Measurements from ENCODE around the gene GPC3.
"Not testable (repeated sequence)": the region's sequence is repeated elsewhere in the genome, so short reads cannot be mapped to it uniquely, and the experiment has no call there.

Gene GPC3

DNA sequence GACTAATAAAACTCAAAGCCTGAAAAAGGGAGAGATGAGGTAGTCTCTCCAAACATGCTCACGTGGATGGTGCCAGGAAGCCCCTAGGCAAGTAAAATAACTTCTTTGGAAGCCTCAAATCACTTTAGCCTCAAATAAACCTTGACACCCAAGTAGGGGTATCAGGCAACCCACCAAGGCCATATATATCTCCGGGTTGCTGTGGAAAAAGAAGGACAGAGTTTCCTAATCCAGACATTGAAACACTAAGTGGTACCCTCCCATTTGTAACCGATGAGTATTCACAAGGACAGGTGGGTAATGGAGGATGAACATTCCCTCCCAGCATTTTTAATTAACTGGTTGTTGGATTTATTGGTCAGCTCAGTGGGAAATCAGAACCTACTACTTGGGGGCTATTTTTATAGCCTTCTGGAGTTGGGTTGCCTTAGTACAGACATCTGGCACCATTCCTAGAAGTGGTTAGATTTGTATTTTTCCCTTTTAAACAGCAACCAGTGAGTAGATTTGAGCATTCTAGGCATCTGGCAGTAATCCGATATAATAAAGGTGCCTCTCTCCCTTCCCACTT, 87.7 kb downstream of the GPC3 start:
- Histone ChIP-seq H3K4me3 (ENCODE audit: low read length) (no peak overlapping the region), H3K9ac (ENCODE audit: low read length) (no peak overlapping the region), H3K4me1 (ENCODE audit: control insufficient read depth, insufficient read depth, low read length) (no peaks in the 10 kb centered on the region), H3K9me3 (ENCODE audit: control insufficient read depth, low read length) (no peaks in the 10 kb centered on the region), H3K36me3 (ENCODE audit: control insufficient read depth, insufficient read depth, low read length) (no peaks in the 10 kb centered on the region), H3K27me3 (ENCODE audit: control insufficient read depth, insufficient read depth, low read length) (no peaks in the 10 kb centered on the region)

DNA sequence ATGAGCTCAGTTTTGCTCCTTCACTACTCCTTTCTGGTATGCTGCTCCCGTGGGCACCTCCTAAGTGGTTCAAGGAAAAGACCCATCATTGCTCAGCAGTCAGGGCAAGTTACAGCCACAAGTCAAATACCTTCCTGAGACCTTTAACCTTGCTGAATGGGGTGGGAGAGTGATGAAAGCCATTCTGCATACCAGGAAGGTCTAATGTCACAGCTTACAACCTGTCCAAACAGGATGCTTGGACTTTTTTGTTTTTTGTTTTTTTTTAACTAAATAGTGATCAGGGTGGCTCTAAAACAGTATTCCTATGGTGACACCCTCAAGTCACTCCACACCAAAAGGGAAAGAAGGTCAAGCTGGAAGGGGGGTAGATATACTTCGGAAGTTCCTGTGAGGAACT, 93.1 kb downstream of the GPC3 start:
- Histone ChIP-seq H3K4me3 (ENCODE audit: low read length) (no peak overlapping the region), H3K27me3 (ENCODE audit: control insufficient read depth, insufficient read depth, low read length) (no peaks in the 10 kb centered on the region), H3K9me3 (ENCODE audit: control insufficient read depth, low read length) (no peaks in the 10 kb centered on the region), H3K9ac (ENCODE audit: low read length) (no peak overlapping the region), H3K36me3 (ENCODE audit: control insufficient read depth, insufficient read depth, low read length) (no peaks in the 10 kb centered on the region), H3K4me1 (ENCODE audit: control insufficient read depth, insufficient read depth, low read length) (no peaks in the 10 kb centered on the region)

DNA sequence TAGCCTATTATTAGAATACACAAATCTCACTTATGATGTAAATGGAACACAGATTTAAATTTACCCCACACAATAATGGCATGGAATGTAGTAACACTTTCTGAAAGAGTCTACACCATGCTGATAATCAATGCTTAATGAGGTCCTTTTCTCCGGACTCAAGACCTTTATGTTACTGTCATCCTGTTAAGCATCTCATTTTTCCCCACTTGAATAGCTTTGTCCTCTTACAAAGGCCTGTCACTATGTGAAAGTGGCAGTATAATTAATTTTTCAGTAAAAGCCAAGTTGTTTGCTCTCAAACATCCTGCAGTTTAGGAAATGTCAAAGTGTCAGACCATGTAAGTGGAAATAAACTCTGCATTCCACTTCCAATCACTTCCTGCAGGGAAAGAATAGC, 96.4 kb downstream of the GPC3 start:
- Histone ChIP-seq H3K36me3 (ENCODE audit: control insufficient read depth, insufficient read depth, low read length) (no peaks in the 10 kb centered on the region), H3K27me3 (ENCODE audit: control insufficient read depth, insufficient read depth, low read length) (no peaks in the 10 kb centered on the region), H3K9ac (ENCODE audit: low read length) (no peak overlapping the region), H3K9me3 (ENCODE audit: control insufficient read depth, low read length) (no peaks in the 10 kb centered on the region), H3K4me1 (ENCODE audit: control insufficient read depth, insufficient read depth, low read length) (no peaks in the 10 kb centered on the region), H3K4me3 (ENCODE audit: low read length) (no peak overlapping the region)

DNA sequence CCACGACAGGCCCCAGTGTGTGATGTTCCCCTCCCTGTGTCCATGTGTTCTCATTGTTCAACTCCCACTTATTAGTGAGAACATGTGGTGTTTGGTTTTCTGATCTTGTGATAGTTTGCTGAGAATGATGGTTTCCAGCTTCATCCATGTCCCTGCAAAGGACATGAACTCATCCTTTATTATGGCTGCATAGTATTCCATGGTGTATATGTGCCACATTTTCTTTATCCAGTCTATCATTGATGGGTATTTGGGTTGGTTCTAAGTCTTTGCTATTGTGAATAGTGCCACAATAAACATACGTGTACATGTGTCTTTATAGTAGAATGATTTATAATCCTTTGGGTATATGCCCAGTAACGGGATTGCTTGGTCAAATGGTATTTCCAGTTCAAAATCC, 97.3 kb downstream of the GPC3 start:
- not testable (repeated sequence) for H3K4me3 ChIP-seq (ENCODE audit: low read length); H3K4me1 ChIP-seq (ENCODE audit: control insufficient read depth, insufficient read depth, low read length); H3K27me3 ChIP-seq (ENCODE audit: control insufficient read depth, insufficient read depth, low read length); H3K36me3 ChIP-seq (ENCODE audit: control insufficient read depth, insufficient read depth, low read length); H3K9me3 ChIP-seq (ENCODE audit: control insufficient read depth, low read length); H3K9ac ChIP-seq (ENCODE audit: low read length)

DNA sequence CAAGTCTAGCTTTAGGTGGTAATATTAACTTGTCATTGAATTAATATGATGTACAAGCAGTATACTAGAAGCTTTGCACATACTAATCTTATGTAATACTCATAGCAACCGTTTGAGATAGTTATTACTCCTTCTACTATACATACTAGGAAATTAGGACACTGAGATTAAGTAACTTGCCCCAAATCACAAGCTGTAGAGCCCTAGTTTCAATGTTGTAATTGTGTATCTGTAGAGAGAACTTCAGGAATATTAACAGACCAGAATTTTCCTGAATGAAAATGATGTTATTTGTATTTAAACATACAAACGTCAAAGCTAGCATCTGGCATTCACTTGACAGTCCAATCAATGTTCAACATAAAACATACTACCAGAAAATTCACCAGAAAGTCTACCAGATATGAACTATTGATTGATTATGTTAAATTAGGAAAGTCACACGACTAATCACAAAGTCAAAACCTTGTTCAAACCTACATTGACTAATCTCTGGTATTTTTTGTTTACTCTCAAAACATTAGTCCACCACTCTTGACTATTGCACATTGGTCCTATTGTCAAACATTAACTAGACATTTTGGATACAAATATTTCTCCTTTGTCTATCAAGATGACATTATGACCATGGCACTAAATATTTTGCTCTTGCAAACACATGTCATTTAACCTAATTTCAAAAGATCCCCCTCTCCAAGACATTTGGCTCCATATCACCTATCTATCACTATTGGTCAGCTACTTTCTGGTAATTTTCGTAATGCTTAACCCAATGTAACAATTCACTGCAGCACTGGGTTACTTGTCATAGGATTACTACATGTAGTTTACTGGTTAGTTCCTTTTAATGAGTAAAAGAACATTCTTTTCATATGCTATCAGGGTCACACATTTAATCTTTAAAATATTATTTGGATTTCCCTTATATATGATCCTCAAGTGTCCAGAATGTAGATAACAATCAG, 100.7 kb downstream of the GPC3 start:
- no peak overlapping the region for H3K9ac ChIP-seq (ENCODE audit: low read length)

DNA sequence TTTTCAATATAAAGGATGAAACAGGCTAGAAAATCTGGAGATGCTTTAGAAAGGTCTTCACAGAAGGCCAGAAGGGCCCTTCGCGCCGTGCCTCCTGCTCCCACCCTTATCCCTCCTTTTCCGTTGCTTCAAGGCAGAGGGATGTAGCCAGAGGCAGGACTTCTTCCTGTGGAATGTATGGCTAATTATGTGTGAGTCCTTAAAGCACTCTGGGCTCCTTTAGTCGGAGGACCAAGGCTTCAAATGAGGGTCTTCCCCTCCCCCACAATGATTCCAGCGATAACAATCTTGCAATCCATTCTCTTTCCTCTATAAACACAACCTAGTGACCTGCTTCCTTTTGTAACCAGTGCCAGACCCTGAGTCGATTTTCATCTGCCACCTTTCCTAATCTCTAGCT, 103.5 kb downstream of the GPC3 start:
- Histone ChIP-seq H3K9ac (ENCODE audit: low read length) (no peak overlapping the region), H3K27me3 (ENCODE audit: control insufficient read depth, insufficient read depth, low read length) (no peaks in the 10 kb centered on the region), H3K4me3 (ENCODE audit: low read length) (no peak overlapping the region), H3K4me1 (ENCODE audit: control insufficient read depth, insufficient read depth, low read length) (no peaks in the 10 kb centered on the region), H3K36me3 (ENCODE audit: control insufficient read depth, insufficient read depth, low read length) (no peaks in the 10 kb centered on the region), H3K9me3 (ENCODE audit: control insufficient read depth, low read length) (no peaks in the 10 kb centered on the region)

More for the DNA sequence above, 100.7 kb downstream of the GPC3 start:
- H3K9me3 ChIP-seq (ENCODE audit: control insufficient read depth, low read length): no peaks in the 10 kb centered on the region
- H3K27me3 ChIP-seq (ENCODE audit: control insufficient read depth, insufficient read depth, low read length): no peaks in the 10 kb centered on the region
- H3K36me3 ChIP-seq (ENCODE audit: control insufficient read depth, insufficient read depth, low read length): no peaks in the 10 kb centered on the region
- no peaks in the 10 kb centered on the region for H3K4me1 ChIP-seq (ENCODE audit: control insufficient read depth, insufficient read depth, low read length)
- no peak overlapping the region for H3K4me3 ChIP-seq (ENCODE audit: low read length)

DNA sequence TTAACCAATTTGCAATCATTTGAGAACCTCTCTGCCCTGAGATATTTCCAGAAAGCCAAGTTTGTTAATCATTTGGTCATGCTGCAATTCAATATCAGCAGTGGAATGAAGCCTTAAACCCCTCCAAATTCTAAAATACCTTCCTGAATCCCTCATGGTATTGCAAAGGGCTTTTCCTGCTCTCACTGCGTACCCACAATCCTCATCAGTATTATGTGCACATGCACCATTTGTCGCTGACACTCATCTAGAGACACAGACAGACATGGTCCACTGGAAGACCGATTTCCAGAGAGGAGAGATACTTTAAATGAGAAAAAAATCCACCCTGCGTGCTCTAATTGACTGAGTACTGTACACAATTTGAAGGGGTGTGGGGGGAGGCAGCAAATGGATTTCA, 104.4 kb downstream of the GPC3 start:
- H3K36me3 ChIP-seq (ENCODE audit: control insufficient read depth, insufficient read depth, low read length): no peaks in the 10 kb centered on the region

DNA sequence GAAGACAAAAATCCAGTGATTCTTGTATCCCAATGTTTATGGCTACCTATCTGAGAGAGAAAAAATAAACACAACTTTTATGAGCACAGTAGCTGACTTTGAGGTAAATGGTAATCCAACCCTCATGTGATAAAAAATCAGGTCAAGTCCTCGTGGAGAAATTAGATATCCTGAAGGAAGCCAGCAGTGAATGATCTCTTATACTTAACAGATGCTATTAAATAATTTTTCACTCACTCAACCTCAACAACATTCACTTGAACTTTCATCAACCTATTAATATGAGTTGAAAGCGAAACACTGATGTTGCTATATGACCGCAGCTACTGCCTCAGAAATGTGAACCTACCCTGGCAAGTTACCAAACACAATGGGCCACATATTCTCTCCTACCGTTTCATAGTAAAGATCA, 105.4 kb downstream of the GPC3 start:
- Histone ChIP-seq H3K9me3 (ENCODE audit: control insufficient read depth, low read length) (no peaks in the 10 kb centered on the region), H3K27me3 (ENCODE audit: control insufficient read depth, insufficient read depth, low read length) (no peaks in the 10 kb centered on the region), H3K9ac (ENCODE audit: low read length) (no peak overlapping the region), H3K4me3 (ENCODE audit: low read length) (no peak overlapping the region), H3K36me3 (ENCODE audit: control insufficient read depth, insufficient read depth, low read length) (no peaks in the 10 kb centered on the region), H3K4me1 (ENCODE audit: control insufficient read depth, insufficient read depth, low read length) (no peaks in the 10 kb centered on the region)

More for the DNA sequence above, 104.4 kb downstream of the GPC3 start:
- no peaks in the 10 kb centered on the region for H3K27me3 ChIP-seq (ENCODE audit: control insufficient read depth, insufficient read depth, low read length)
- H3K4me3 ChIP-seq (ENCODE audit: low read length): no peak overlapping the region
- H3K9me3 ChIP-seq (ENCODE audit: control insufficient read depth, low read length): no peaks in the 10 kb centered on the region
- H3K4me1 ChIP-seq (ENCODE audit: control insufficient read depth, insufficient read depth, low read length): no peaks in the 10 kb centered on the region
- H3K9ac ChIP-seq (ENCODE audit: low read length): no peak overlapping the region

DNA sequence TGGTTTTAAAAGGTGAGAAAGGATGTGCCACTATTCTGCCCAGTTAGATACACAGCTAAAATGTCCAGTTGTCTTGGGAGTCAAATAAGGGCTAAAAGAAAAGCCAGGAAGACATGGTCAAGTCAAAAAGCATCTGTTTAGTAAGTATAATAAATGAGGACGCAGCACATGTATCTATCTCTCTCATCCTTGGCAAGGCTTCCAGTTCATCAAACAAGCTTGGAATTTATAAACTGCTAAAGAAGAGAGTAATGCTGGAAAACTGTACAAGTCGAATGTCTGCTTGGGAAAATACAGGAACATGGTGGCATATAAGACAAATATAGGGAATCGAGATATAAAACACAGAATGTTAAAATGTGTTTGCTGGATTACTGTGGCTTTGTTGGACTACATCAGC, 106.7 kb downstream of the GPC3 start:
- Histone ChIP-seq H3K27me3 (ENCODE audit: control insufficient read depth, insufficient read depth, low read length) (no peaks in the 10 kb centered on the region), H3K36me3 (ENCODE audit: control insufficient read depth, insufficient read depth, low read length) (no peaks in the 10 kb centered on the region), H3K9me3 (ENCODE audit: control insufficient read depth, low read length) (no peaks in the 10 kb centered on the region), H3K4me1 (ENCODE audit: control insufficient read depth, insufficient read depth, low read length) (no peaks in the 10 kb centered on the region), H3K4me3 (ENCODE audit: low read length) (no peak overlapping the region), H3K9ac (ENCODE audit: low read length) (no peak overlapping the region)

DNA sequence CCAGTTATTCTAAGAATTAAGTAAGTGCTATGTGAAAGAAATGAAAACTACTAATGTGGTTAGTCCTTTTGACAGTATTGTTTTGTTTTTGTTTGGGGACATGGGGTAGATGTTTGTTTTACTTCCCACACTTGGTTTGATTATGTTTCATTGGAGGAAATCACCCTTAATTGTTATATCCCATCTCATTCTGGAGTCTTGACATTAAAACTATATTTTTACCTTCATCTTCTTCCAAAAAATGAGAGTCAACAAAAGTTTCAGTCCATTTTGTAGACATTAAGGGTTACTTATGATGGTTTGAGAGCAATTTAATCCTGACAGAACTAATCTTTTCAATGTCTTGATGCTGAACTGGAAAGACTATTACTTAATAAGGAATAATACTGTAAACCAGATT, 108.7 kb downstream of the GPC3 start:
- Histone ChIP-seq H3K9ac (ENCODE audit: low read length) (no peak overlapping the region), H3K4me1 (ENCODE audit: control insufficient read depth, insufficient read depth, low read length) (no peaks in the 10 kb centered on the region), H3K4me3 (ENCODE audit: low read length) (no peak overlapping the region), H3K27me3 (ENCODE audit: control insufficient read depth, insufficient read depth, low read length) (no peaks in the 10 kb centered on the region), H3K36me3 (ENCODE audit: control insufficient read depth, insufficient read depth, low read length) (no peaks in the 10 kb centered on the region), H3K9me3 (ENCODE audit: control insufficient read depth, low read length) (no peaks in the 10 kb centered on the region)

DNA sequence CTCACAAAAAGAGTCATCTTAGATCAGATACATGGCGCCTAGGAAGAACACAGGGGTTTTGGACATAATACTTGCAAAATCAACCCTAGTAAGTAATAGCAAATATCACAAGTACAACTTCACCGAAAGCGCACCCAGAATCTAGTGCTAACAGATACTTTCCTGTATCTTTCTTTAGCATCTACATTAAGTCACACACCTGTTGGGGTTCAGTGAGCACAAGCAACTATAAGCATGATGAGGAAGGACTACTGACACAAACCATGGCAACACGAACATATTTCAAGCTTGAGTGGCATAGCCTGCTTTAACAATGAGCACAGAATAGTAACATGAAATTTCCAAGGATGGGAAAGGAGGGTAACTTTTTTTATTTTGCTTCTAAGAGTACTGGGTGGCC, 116.1 kb downstream of the GPC3 start:
- H3K9me3 ChIP-seq (ENCODE audit: control insufficient read depth, low read length): no peaks in the 10 kb centered on the region
- H3K9ac ChIP-seq (ENCODE audit: low read length): no peak overlapping the region
- no peaks in the 10 kb centered on the region for H3K36me3 ChIP-seq (ENCODE audit: control insufficient read depth, insufficient read depth, low read length)
- no peak overlapping the region for H3K4me3 ChIP-seq (ENCODE audit: low read length)
- no peaks in the 10 kb centered on the region for H3K27me3 ChIP-seq (ENCODE audit: control insufficient read depth, insufficient read depth, low read length)
- H3K4me1 ChIP-seq (ENCODE audit: control insufficient read depth, insufficient read depth, low read length): no peaks in the 10 kb centered on the region

DNA sequence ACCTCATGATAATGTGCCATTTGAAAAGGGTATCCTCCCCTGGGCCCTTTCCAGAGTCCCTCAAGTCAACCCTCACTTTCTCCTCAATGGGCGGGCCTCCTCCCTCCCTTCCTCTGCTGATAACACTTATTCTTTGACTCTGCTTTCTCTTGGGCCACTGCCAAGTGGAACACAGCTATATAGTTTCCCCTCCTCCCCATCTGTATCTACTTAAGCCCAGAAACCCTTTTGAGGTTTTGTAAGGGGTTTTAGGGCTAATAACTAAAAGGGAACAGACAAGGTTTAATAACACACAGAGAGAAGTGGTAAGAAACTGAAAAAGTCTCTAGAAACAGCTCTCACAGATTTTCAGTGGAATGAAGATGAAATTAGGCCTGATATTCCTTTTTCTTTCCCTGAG, 116.7 kb downstream of the GPC3 start:
- Histone ChIP-seq H3K9me3 (ENCODE audit: control insufficient read depth, low read length) (no peaks in the 10 kb centered on the region), H3K4me3 (ENCODE audit: low read length) (no peak overlapping the region), H3K36me3 (ENCODE audit: control insufficient read depth, insufficient read depth, low read length) (no peaks in the 10 kb centered on the region), H3K27me3 (ENCODE audit: control insufficient read depth, insufficient read depth, low read length) (no peaks in the 10 kb centered on the region), H3K9ac (ENCODE audit: low read length) (no peak overlapping the region), H3K4me1 (ENCODE audit: control insufficient read depth, insufficient read depth, low read length) (no peaks in the 10 kb centered on the region)

Measured in mucosa of stomach (tissue), 1 donor.